Measurements from ENCODE around the gene ZNF469. TPM values are rescaled to one million over a fixed set of nuclear protein-coding genes. Genes with fewer than 3 reads are reported as not detected.

Gene ZNF469
- total and polyA plus RNA-seq, 9 of the 15 experiments (the other 6 are each of a cell fraction or from before 2014, with no cell fraction given), result 0.01 to 0.04 TPM; not detected in 7

DNA sequence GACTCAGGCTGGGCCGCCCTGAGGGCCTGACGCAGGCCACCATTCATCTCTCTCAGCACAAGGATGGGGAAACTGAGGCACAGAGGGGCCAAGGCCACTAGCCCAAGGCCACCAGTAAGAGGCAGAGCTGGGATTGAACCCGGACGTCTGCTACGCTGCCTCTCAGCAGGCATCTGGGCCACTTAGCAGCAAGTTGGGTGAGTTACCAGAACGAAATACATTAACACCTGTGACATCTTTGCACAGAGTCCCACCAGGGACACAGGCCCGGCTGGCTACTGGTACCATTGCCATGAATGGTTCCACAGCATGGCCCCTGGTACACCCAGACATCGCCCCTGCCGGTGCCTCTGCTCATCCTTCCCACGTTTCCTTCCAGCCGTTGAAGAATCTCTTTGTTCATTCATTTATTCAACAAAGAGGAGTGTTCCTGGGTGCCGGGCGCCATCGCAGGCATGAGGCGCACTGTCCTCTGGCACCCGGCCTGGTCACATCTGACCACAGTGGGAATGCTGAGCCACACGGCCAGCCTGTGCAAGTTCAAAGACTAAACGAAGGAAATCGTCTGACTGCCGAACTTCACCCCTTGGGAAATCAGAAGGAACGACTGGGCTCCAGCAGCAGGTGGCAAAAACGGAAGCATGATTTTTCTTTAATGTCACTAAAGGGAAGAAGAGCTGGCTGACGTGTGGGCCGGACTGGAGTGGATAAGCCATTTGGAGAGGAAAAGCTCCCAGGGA lies 7.4 kb upstream of the ZNF469 start:
- FAIRE-seq, result no peak
- CTCF ChIA-PET (ENCODE audit: low intra/inter-chr PET ratio), result no interaction called here
- in situ Hi-C loops (cut with MboI), result no loop called here

More for the DNA sequence above, 7.4 kb upstream of the ZNF469 start:
- Histone ChIP-seq H3K79me2 (ENCODE audit: control insufficient read depth, insufficient read depth, low read length) (no peaks in the 10 kb centered on the region), H3K9me1 (ENCODE audit: control insufficient read depth, insufficient read depth, low read length) (no peaks in the 10 kb centered on the region), H3K4me2 (ENCODE audit: insufficient read depth, low read length) (no peak overlapping the region), H4K20me1 (replicated peaks; ENCODE audit: control insufficient read depth, insufficient read depth, low read length) (0 out of 2 replicates have a peak, but pooled peaks cover 2% of the 10 kb centered on the region), H3K4me3 (no peak overlapping the region), H3K9me3 (replicated peaks; ENCODE audit: control insufficient read depth, insufficient read depth, low read depth, low read length) (peaks cover 11% of the 10 kb centered on the region), H3K27me3 (ENCODE audit: control insufficient read depth in 2 of 2, insufficient read depth in 2 of 2, low read length in 2 of 2) (peaks cover 37 to 67% of the 10 kb centered on the region in 2 experiments; a peak in 4 of 5 replicates), H2AFZ (ENCODE audit: low read depth, low read length) (no peak overlapping the region), H3K9ac (ENCODE audit: insufficient read depth in 1 of 2, low read depth in 2 of 2, low read length in 2 of 2) (no peak overlapping the region), H3K4me1 (replicated peaks in 1 of 2; ENCODE audit: control insufficient read depth in 2 of 2, insufficient read depth in 2 of 2, low read length in 2 of 2) (peaks cover 0 to 24% of the 10 kb centered on the region in 2 experiments; a peak in 1 of 5 replicates), H3K27ac (ENCODE audit: extremely low read depth, low read depth, low read length) (no peak overlapping the region), H3K36me3 (ENCODE audit: control insufficient read depth, insufficient read depth, low read length) (no peaks in the 10 kb centered on the region)
- no TSS peak for BruUV-seq (replicated peaks)
- POLR2A ChIA-PET, result interaction anchor here (0.6 to 1.3 kb wide), 3 partner anchors 8 to 31 kb away, joined by 3 to 5 read pairs (median 3); no protein-coding TSS in a partner anchor
- TF ChIP-seq ZNF175 (CRISPR knock-in tag; IDR thresholded peaks at IDR 0.05; ENCODE audit: low read depth), result no peak
- no peak for TF ChIP-seq ZNF239 (CRISPR knock-in tag; IDR thresholded peaks at IDR 0.05)
- TF ChIP-seq TCF7 (IDR thresholded peaks at IDR 0.05; ENCODE audit: borderline replicate concordance), result no peak
- TF ChIP-seq, protein P1, sequence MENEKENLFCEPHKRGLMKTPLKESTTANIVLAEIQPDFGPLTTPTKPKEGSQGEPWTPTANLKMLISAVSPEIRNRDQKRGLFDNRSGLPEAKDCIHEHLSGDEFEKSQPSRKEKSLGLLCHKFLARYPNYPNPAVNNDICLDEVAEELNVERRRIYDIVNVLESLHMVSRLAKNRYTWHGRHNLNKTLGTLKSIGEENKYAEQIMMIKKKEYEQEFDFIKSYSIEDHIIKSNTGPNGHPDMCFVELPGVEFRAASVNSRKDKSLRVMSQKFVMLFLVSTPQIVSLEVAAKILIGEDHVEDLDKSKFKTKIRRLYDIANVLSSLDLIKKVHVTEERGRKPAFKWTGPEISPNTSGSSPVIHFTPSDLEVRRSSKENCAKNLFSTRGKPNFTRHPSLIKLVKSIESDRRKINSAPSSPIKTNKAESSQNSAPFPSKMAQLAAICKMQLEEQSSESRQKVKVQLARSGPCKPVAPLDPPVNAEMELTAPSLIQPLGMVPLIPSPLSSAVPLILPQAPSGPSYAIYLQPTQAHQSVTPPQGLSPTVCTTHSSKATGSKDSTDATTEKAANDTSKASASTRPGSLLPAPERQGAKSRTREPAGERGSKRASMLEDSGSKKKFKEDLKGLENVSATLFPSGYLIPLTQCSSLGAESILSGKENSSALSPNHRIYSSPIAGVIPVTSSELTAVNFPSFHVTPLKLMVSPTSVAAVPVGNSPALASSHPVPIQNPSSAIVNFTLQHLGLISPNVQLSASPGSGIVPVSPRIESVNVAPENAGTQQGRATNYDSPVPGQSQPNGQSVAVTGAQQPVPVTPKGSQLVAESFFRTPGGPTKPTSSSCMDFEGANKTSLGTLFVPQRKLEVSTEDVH (IDR thresholded peaks at IDR 0.05; ENCODE audit: low read depth, partially characterized antibody), result no peak
- TF ChIP-seq ZNF384 (IDR thresholded peaks at IDR 0.05; ENCODE audit: low read depth, low read length), result no peak
- TF ChIP-seq BMI1 (IDR thresholded peaks at IDR 0.05; ENCODE audit: low read length), result no peak
- TF ChIP-seq, protein P2, sequence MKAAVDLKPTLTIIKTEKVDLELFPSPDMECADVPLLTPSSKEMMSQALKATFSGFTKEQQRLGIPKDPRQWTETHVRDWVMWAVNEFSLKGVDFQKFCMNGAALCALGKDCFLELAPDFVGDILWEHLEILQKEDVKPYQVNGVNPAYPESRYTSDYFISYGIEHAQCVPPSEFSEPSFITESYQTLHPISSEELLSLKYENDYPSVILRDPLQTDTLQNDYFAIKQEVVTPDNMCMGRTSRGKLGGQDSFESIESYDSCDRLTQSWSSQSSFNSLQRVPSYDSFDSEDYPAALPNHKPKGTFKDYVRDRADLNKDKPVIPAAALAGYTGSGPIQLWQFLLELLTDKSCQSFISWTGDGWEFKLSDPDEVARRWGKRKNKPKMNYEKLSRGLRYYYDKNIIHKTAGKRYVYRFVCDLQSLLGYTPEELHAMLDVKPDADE (conservative IDR thresholded peaks at IDR 0.05; ENCODE audit: control insufficient read depth, low read depth, low read length), result no peak
- TF ChIP-seq RBM25 (IDR thresholded peaks at IDR 0.05; ENCODE audit: low read depth, low read length, severe bottlenecking), result no peak
- no peak for TF ChIP-seq RFX7 (CRISPR knock-in tag; IDR thresholded peaks at IDR 0.05)
- TF ChIP-seq ARID2 (IDR thresholded peaks at IDR 0.05), result no peak
- no peak for TF ChIP-seq ZNF785 (CRISPR knock-in tag; IDR thresholded peaks at IDR 0.05)
- TF ChIP-seq, protein P3, sequence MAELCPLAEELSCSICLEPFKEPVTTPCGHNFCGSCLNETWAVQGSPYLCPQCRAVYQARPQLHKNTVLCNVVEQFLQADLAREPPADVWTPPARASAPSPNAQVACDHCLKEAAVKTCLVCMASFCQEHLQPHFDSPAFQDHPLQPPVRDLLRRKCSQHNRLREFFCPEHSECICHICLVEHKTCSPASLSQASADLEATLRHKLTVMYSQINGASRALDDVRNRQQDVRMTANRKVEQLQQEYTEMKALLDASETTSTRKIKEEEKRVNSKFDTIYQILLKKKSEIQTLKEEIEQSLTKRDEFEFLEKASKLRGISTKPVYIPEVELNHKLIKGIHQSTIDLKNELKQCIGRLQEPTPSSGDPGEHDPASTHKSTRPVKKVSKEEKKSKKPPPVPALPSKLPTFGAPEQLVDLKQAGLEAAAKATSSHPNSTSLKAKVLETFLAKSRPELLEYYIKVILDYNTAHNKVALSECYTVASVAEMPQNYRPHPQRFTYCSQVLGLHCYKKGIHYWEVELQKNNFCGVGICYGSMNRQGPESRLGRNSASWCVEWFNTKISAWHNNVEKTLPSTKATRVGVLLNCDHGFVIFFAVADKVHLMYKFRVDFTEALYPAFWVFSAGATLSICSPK (IDR thresholded peaks at IDR 0.05; ENCODE audit: borderline replicate concordance), result no peak
- TF ChIP-seq CBX1 (IDR thresholded peaks at IDR 0.05; ENCODE audit: low read depth), result no peak
- DNase-seq (ENCODE audit: extremely low read depth in 1 of 4, low spot score in 3 of 4) (no peak), ATAC-seq (no peak)
- 6% methylated on average over 24 of the region's 24 CpGs for WGBS (ENCODE audit: insufficient coverage, low coverage, missing lambda C conversion rate)
- intact Hi-C loops (cut with micrococcal nuclease), result loop anchor here (10.0 kb wide), 1 partner anchor 91 kb away; no protein-coding TSS in a partner anchor

Data from K562 (cell line).